KMS-11 (cell line): Measurements from ENCODE around the gene EVI2A.

Source experiments
- H2AFZ ChIP-seq: fragments of 200-600 bp; sonication (generic); 2 replicates; pipeline ENCODE4 v1.6.1; 2016; ENCODE audit warnings: antibody characterized with exemption, mixed run types, low read depth
- H3K27ac ChIP-seq: fragments of 200-600 bp; sonication (generic); 2 replicates; pipeline ENCODE4 v1.6.1; 2016; ENCODE audit warnings: mild to moderate bottlenecking, mixed run types
- H3K27me3 ChIP-seq: fragments of 200-600 bp; sonication (generic); 2 replicates; pipeline ENCODE4 v1.6.1; 2017; ENCODE audit warnings: mild to moderate bottlenecking, low read depth, mixed run types, moderate library complexity; ENCODE audit not compliant: insufficient read depth
- H3K36me3 ChIP-seq: fragments of 200-600 bp; sonication (generic); 2 replicates; pipeline ENCODE4 v1.6.1; 2017; ENCODE audit warnings: mild to moderate bottlenecking, mixed run types; ENCODE audit not compliant: insufficient read depth
- H3K4me1 ChIP-seq: fragments of 200-600 bp; sonication (generic); 2 replicates; pipeline ENCODE4 v1.6.1; 2016; ENCODE audit warnings: mild to moderate bottlenecking, low read depth, mixed run types; ENCODE audit not compliant: poor library complexity, severe bottlenecking
- H3K4me2 ChIP-seq: fragments of 200-600 bp; sonication (generic); 2 replicates; pipeline ENCODE4 v1.7.0; 2016; ENCODE audit warnings: mild to moderate bottlenecking, mixed run types
- H3K4me3 ChIP-seq: fragments of 200-600 bp; sonication (generic); IDR thresholded peaks from 2 replicates; pipeline ENCODE4 v1.6.1; 2017; ENCODE audit warnings: low read depth, low read length, mixed read lengths; ENCODE audit not compliant: insufficient read depth
- H3K79me2 ChIP-seq: fragments of 200-600 bp; sonication (generic); 2 replicates; pipeline ENCODE4 v1.6.1; 2016; ENCODE audit warnings: low read depth, mixed run types; ENCODE audit not compliant: insufficient read depth
- H3K9ac ChIP-seq: fragments of 200-600 bp; sonication (generic); 2 replicates; pipeline ENCODE4 v1.6.1; 2016; ENCODE audit warnings: mild to moderate bottlenecking, mixed run types
- H4K20me1 ChIP-seq: fragments of 200-600 bp; sonication (generic); 2 replicates; pipeline ENCODE4 v1.6.1; 2016; ENCODE audit warnings: mild to moderate bottlenecking, mixed run types; ENCODE audit not compliant: insufficient read depth
- TF ChIP-seq, protein P1 (sequence below): fragments of 200-600 bp; sonication (generic); conservative IDR thresholded peaks from 2 replicates; pipeline ENCODE4 v1.6.1; 2017; ENCODE audit warnings: low read depth, mild to moderate bottlenecking, antibody characterized with exemption, low read length, moderate library complexity, mixed read lengths

Gene EVI2A, protein sequence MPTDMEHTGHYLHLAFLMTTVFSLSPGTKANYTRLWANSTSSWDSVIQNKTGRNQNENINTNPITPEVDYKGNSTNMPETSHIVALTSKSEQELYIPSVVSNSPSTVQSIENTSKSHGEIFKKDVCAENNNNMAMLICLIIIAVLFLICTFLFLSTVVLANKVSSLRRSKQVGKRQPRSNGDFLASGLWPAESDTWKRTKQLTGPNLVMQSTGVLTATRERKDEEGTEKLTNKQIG

DNA sequence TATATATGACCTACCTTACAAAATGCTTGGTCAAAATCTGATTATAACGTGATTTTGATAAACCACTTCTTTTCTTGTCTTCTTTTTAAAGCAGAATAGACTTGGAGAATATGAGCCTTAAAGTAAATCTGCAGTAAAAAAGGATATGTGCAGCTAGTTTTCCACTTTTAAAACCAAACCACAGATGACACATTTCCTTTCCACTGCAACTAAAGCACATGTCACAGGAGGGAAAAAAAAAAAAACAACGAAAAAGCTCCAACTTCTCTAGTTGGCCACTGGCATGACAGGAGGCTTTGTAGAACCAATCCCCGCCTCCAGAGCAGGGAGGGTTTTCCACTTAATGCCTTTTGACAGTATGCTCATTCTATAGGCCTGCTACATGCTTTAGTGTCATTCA lies at the start of gene EVI2A:
Gene EVI2A, minus strand, starts transcription at position 142 of the 400 bp plus-strand sequence. CDS start 2,609 bp downstream, outside the sequence.
- H2AFZ ChIP-seq: no peak within 1 kb of the TSS
- no peak within 1 kb of the TSS for H3K4me3 ChIP-seq
- H3K36me3 ChIP-seq: no peaks in the 10 kb centered on the region
- no peaks in the 10 kb centered on the region for H4K20me1 ChIP-seq
- no peak within 1 kb of the TSS for H3K9ac ChIP-seq
- TF ChIP-seq, protein P1, sequence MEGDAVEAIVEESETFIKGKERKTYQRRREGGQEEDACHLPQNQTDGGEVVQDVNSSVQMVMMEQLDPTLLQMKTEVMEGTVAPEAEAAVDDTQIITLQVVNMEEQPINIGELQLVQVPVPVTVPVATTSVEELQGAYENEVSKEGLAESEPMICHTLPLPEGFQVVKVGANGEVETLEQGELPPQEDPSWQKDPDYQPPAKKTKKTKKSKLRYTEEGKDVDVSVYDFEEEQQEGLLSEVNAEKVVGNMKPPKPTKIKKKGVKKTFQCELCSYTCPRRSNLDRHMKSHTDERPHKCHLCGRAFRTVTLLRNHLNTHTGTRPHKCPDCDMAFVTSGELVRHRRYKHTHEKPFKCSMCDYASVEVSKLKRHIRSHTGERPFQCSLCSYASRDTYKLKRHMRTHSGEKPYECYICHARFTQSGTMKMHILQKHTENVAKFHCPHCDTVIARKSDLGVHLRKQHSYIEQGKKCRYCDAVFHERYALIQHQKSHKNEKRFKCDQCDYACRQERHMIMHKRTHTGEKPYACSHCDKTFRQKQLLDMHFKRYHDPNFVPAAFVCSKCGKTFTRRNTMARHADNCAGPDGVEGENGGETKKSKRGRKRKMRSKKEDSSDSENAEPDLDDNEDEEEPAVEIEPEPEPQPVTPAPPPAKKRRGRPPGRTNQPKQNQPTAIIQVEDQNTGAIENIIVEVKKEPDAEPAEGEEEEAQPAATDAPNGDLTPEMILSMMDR: no peak
- H3K27me3 ChIP-seq: no peaks in the 10 kb centered on the region
- H3K79me2 ChIP-seq: no peaks in the 10 kb centered on the region
- H3K4me2 ChIP-seq: no peak within 1 kb of the TSS
- no peak within 1 kb of the TSS for H3K27ac ChIP-seq
- peaks cover 5% of the 10 kb centered on the region for H3K4me1 ChIP-seq

- no peaks in the 10 kb centered on the region for H3K36me3 ChIP-seq
- H3K4me1 ChIP-seq: peaks cover 8% of the 10 kb centered on the region
- TF ChIP-seq, protein P1: no peak
- H4K20me1 ChIP-seq: no peaks in the 10 kb centered on the region
- H2AFZ ChIP-seq: no peak overlapping the region
- no peak overlapping the region for H3K9ac ChIP-seq
- no peaks in the 10 kb centered on the region for H3K27me3 ChIP-seq
- no peak overlapping the region for H3K27ac ChIP-seq
- no peak overlapping the region for H3K4me3 ChIP-seq
- H3K4me2 ChIP-seq: no peak overlapping the region
- H3K79me2 ChIP-seq: no peaks in the 10 kb centered on the region
Observed at GRCh38 chr17:31369266-31369665, 47.8 kb upstream of the EVI2A start.

DNA sequence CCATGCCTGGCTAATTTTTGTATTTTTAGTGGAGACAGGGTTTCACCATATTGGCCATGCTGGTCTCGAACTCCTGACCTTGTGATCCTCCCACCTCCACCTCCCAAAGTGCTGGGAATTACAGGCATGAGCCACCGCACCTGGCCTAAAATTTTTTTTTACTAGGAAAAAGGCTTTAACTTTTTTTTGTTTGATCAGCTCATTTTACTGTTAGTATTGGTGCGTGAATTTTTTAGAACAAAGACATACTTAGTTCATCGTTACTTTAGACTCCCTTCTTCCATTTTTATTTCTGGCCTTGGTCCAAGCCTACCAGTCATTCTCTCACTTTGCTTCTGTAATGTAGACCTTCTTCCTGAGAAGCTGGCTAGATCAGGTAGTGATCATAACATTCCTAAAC lies 44.7 kb upstream of the EVI2A start:
- Histone ChIP-seq H3K4me2 (no peak overlapping the region), H3K79me2 (no peaks in the 10 kb centered on the region), H3K9ac (no peak overlapping the region), H2AFZ (no peak overlapping the region), H3K4me1 (no peaks in the 10 kb centered on the region), H4K20me1 (no peaks in the 10 kb centered on the region), H3K27me3 (no peaks in the 10 kb centered on the region), H3K36me3 (no peaks in the 10 kb centered on the region), H3K4me3 (no peak overlapping the region), H3K27ac (no peak overlapping the region)
- TF ChIP-seq, protein P1: no peak

GRCh38 chr17:31364012-31364411 lies 42.6 kb upstream of the EVI2A start:
- Histone ChIP-seq H3K36me3 (no peaks in the 10 kb centered on the region), H3K9ac (no peak overlapping the region), H3K27ac (no peak overlapping the region), H3K4me3 (no peak overlapping the region), H4K20me1 (no peaks in the 10 kb centered on the region), H2AFZ (no peak overlapping the region), H3K27me3 (no peaks in the 10 kb centered on the region), H3K79me2 (no peaks in the 10 kb centered on the region), H3K4me1 (no peaks in the 10 kb centered on the region), H3K4me2 (no peak overlapping the region)
- TF ChIP-seq, protein P1: no peak
